OCI-LY1 (cell line): ENCODE results near the gene TOX2.

Experiments used
- H2AFZ ChIP-seq: fragments of 200-600 bp; sonication (generic), shearing (Covaris generic); 2 replicates; pipeline ENCODE4 v1.6.0; 2014; ENCODE audit warnings: antibody characterized with exemption, mild to moderate bottlenecking, low read length
- H3F3A ChIP-seq: fragments of 200-600 bp; sonication (generic), shearing (Covaris generic); 2 replicates; pipeline ENCODE4 v1.6.0; 2014; ENCODE audit warnings: mild to moderate bottlenecking, antibody characterized with exemption, low read length, moderate library complexity; ENCODE audit not compliant: insufficient read depth
- H3K27ac ChIP-seq: fragments of 200-600 bp; sonication (generic); 2 replicates; pipeline ENCODE4 v1.5.1; 2014; ENCODE audit warnings: low read length, mixed run types, mild to moderate bottlenecking, low read depth; ENCODE audit not compliant: poor library complexity, severe bottlenecking
- H3K27me3 ChIP-seq: fragments of 200-600 bp; sonication (generic); 2 replicates; pipeline ENCODE4 v1.6.0; 2014; ENCODE audit warnings: antibody characterized with exemption, mild to moderate bottlenecking, low read length, moderate library complexity; ENCODE audit not compliant: insufficient read depth
- H3K36me3 ChIP-seq: fragments of 200-600 bp; sonication (generic); 2 replicates; pipeline ENCODE4 v1.6.1; 2014; ENCODE audit warnings: mild to moderate bottlenecking, antibody characterized with exemption, low read length, moderate library complexity, mixed read lengths; ENCODE audit not compliant: insufficient read depth
- H3K4me1 ChIP-seq: fragments of 200-600 bp; sonication (generic); 2 replicates; pipeline ENCODE4 v1.5.1; 2014; ENCODE audit warnings: mild to moderate bottlenecking, low read length, moderate library complexity; ENCODE audit not compliant: insufficient read depth, severe bottlenecking
- H3K4me2 ChIP-seq: fragments of 200-600 bp; sonication (generic), shearing (Covaris generic); 2 replicates; pipeline ENCODE4 v1.6.1; 2014; ENCODE audit warnings: low read length
- H3K4me3 ChIP-seq: fragments of 200-600 bp; sonication (generic); 2 replicates; pipeline ENCODE4 v1.5.1; 2014; ENCODE audit warnings: low read length, low read depth, mild to moderate bottlenecking, mixed read lengths; ENCODE audit not compliant: poor library complexity, severe bottlenecking
- H3K79me2 ChIP-seq: fragments of 200-600 bp; shearing (Covaris generic); 2 replicates; pipeline ENCODE4 v1.6.1; 2016; ENCODE audit warnings: mixed run types, low read length, mixed read lengths; ENCODE audit not compliant: insufficient read depth
- H3K9ac ChIP-seq: fragments of 200-600 bp; sonication (generic), shearing (Covaris generic); 2 replicates; pipeline ENCODE4 v1.6.1; 2014; ENCODE audit warnings: mild to moderate bottlenecking, low read length, mixed read lengths
- H3K9me2 ChIP-seq: fragments of 200-600 bp; sonication (generic), shearing (Covaris generic); 2 replicates; pipeline ENCODE4 v1.6.1; 2014; ENCODE audit warnings: low read depth, mild to moderate bottlenecking, low read length, mixed read lengths
- H3K9me3 ChIP-seq: fragments of 200-600 bp; shearing (Covaris generic); 2 replicates; pipeline ENCODE4 v1.6.1; 2014; ENCODE audit warnings: low read length, mixed read lengths
- H4K20me1 ChIP-seq: fragments of 200-600 bp; sonication (generic), shearing (Covaris generic); 2 replicates; pipeline ENCODE4 v1.6.0; 2016; ENCODE audit warnings: mild to moderate bottlenecking, low read length; ENCODE audit not compliant: insufficient read depth
- CTCF ChIP-seq: fragments of 200-600 bp; sonication (generic), shearing (Covaris generic); IDR thresholded peaks from 2 replicates; pipeline ENCODE4 v1.5.1; 2017; ENCODE audit warnings: mild to moderate bottlenecking, antibody characterized with exemption, low read length, moderate library complexity, mixed read lengths
- EZH2 ChIP-seq: fragments of 200-600 bp; sonication (generic), shearing (Covaris generic); IDR thresholded peaks from 2 replicates; pipeline ENCODE4 v1.8.0; 2017; ENCODE audit warnings: borderline replicate concordance, mixed run types, mild to moderate bottlenecking, antibody characterized with exemption, low read length, moderate library complexity, mixed read lengths

Gene TOX2

GRCh38 chr20:44034965-44035635 is 120.4 kb downstream of the TOX2 start:
- Histone ChIP-seq H3K36me3 (no peaks in the 10 kb centered on the region), H3F3A (no peaks in the 10 kb centered on the region), H3K9me2 (no peaks in the 10 kb centered on the region), H3K27ac (no peak overlapping the region), H3K27me3 (peaks cover 7% of the 10 kb centered on the region), H3K4me1 (no peaks in the 10 kb centered on the region), H3K4me2 (no peak overlapping the region), H4K20me1 (no peaks in the 10 kb centered on the region), H3K4me3 (no peak overlapping the region), H2AFZ (no peak overlapping the region), H3K79me2 (no peaks in the 10 kb centered on the region), H3K9me3 (no peaks in the 10 kb centered on the region), H3K9ac (no peak overlapping the region)
- no peak for TF ChIP-seq CTCF
- TF ChIP-seq EZH2: no peak

GRCh38 chr20:44035924-44036323 is 121.3 kb downstream of the TOX2 start:
- H3K9me3 ChIP-seq: no peaks in the 10 kb centered on the region

GRCh38 chr20:44036441-44036840 is 121.8 kb downstream of the TOX2 start:
- Histone ChIP-seq H3K9me2 (no peaks in the 10 kb centered on the region), H3K79me2 (no peaks in the 10 kb centered on the region), H3K36me3 (no peaks in the 10 kb centered on the region), H3K27me3 (peaks cover 2% of the 10 kb centered on the region; the same call in 1 of the 2 replicates), H3K4me2 (no peak overlapping the region), H3F3A (no peaks in the 10 kb centered on the region), H4K20me1 (no peaks in the 10 kb centered on the region), H2AFZ (no peak overlapping the region), H3K9me3 (no peaks in the 10 kb centered on the region), H3K4me1 (no peaks in the 10 kb centered on the region), H3K4me3 (no peak overlapping the region), H3K27ac (no peak overlapping the region), H3K9ac (no peak overlapping the region)
- TF ChIP-seq EZH2 (no peak), CTCF (no peak)

More at GRCh38 chr20:44035924-44036323, 121.3 kb downstream of the TOX2 start:
- Histone ChIP-seq H3K9me2 (no peaks in the 10 kb centered on the region), H3K4me3 (no peak overlapping the region), H3K4me2 (no peak overlapping the region), H3K36me3 (no peaks in the 10 kb centered on the region), H3F3A (no peaks in the 10 kb centered on the region), H3K4me1 (no peaks in the 10 kb centered on the region), H2AFZ (no peak overlapping the region), H4K20me1 (no peaks in the 10 kb centered on the region), H3K79me2 (no peaks in the 10 kb centered on the region), H3K27ac (no peak overlapping the region), H3K9ac (no peak overlapping the region), H3K27me3 (peaks cover 7% of the 10 kb centered on the region; the same call in 1 of the 2 replicates)
- TF ChIP-seq CTCF (no peak), EZH2 (no peak)
